NCI-H510A treated with DMSO at 0.1 percent for 48 hours (cell line): ENCODE measurements around the gene MACROD1.

Experiments
- DNase-seq: peaks from one replicate; lab custom pipeline; 2025; lab: John Stamatoyannopoulos, UW

MACROD1 gene

GRCh38 chr11:64074239-64074638, 91.7 kb downstream of the MACROD1 start:
- no peak for DNase-seq

DNA sequence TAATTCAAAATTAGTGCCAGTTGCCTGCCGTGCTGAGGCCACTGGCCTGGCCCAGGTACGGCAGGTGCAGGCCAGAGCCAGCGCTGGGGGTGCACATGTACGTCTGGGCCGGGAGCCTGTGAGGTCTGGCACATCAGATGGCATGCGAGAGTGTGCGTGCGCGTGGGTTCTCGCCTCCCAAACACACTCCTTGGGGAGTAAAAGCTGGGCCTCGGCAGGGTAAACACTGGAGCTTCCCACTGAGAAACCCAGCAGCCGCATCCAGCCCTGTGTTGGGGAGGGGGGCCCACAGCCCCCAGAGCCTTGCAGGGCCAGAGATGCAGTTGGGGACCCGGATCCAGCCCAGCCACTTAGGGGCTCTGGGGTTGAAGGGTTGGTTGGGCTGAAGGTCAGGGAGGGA, 92.4 kb downstream of the MACROD1 start:
- DNase-seq, result no peak

DNA sequence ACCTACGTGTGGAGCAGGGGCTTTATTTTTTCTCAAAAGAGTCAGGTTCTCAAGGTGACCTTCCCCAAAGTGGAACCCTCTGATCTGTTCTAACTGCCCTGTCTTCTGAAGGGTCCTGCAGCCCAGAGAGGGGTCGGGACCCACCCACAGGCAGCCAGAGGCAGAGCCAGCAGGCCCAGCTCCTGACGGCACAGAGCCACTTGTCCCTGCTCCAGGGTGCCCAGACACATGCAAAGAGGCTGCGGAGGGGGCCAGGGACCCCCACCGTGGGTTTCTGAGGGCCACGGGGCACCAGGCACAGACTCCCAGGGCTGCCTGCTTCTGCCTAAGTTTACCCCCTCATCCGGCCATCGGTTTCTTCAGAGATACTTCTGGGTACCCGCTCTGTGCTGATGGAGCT, 93.0 kb downstream of the MACROD1 start:
- DNase-seq, result no peak

DNA sequence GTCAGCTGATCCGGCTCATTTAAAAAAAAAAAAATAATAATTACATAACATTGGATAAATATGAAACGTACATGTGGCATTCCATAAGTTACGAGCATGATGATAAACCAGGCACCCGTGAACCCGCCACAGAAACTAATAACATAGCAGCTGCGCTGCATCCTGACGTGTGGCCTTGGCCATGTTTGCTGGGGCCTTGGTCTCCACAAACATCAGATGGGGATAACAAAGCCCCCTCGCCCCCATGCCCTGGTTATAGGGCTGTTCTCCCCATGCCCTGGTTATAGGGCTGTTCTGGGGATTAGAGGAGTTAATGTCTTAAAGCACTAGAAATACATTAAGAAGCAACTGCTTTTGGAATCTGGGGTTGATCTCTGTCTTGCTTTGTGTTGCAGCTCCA, 93.5 kb downstream of the MACROD1 start:
- DNase-seq, result no peak

- no peak for DNase-seq
Observed at GRCh38 chr11:64071849-64072248, 94.1 kb downstream of the MACROD1 start.

DNA sequence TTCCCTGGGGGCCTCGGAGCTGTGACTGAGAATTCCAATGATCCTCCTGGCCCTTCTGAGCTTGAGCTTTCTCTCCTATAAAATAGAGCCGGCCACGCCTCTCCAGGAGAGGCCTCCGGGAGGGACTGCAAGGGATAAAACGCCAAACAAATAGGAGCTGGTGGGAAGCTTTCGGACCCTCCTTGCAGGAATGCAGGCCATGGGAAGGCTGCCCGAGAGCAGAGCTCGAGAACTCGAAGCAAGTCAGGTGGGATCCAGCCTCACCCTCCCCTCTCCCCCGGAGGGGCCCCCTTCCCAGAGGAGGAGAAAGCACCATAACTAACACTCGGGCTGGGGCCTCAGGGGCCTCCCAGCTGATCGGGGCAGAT, 95.6 kb downstream of the MACROD1 start:
- no peak for DNase-seq

- DNase-seq, result no peak
Observed at GRCh38 chr11:64069401-64070313, 96.3 kb downstream of the MACROD1 start.

DNA sequence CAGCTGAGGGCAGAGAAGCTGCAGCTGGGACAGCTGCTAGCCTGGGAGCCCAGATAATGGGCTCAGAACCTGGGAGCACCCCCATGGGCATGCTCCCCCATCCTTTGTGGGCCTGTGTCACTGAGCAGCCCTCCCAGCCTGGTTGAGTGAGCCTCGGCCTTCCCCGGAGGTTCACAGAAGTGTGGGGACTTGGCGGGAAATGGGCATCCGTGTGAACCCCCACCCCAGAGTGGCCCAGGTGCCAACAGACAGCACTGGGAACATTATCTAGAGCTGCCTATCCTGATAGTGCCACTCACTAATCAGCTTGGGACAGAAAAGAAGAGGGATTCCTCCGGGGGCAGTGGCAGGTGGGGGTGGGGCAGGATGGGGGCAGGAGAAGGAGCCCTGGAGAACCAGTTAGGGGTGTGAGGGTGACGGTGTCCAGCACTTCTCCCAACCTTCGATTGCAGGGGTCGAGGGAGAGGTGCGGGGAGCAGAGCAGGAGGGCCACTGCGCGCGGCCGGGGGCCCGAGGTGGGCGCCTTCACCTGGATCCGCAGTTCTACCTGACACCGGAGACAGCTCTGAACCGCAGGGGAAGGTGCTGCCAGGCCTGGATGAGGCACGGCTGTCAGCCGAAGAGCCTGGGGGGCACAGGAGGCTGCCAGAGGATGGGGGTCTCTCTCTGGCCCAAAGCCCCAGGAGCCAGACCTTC, 97.1 kb downstream of the MACROD1 start:
- no peak for DNase-seq

DNA sequence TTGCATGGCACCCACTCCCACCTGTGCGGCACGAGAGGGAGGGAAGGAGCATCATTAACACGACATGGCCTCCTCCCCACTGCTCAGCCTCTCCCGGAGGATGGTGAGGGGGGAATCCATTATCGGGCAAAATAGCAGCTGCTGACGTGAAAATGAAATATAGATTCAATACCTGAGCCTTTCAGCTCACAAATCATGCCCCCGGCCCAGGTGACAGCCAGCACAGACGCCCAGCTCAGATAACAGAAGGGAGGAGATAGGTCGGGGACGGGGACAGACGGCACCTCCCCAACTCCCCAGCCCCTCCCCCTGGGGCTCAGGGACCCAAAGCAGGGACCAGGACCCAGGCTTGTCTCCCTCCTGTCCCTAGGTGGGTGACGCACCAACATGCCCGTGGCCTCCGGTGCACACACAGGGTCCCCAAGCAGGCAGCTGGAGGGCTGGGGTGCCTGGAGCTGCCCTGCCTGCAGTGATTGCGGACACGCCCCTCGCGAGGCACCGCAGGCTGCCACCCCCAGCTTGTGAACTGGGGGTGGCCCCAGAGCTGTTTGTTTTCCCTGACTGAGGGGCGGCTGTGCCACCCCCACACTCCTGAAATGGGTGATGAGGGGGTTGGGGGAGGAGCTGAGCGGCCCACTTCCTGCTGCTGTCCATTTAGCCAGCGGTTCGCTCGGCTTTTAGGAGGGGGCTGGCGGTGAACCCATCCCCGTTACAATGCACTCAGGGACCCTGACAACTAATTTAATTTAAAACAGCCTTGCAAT, 98.5 kb downstream of the MACROD1 start:
- DNase-seq, result no peak

- DNase-seq, result no peak
Observed at GRCh38 chr11:64065712-64066111, 100.2 kb downstream of the MACROD1 start.

- DNase-seq, result no peak
Observed at GRCh38 chr11:64065141-64065465, 100.8 kb downstream of the MACROD1 start.

DNA sequence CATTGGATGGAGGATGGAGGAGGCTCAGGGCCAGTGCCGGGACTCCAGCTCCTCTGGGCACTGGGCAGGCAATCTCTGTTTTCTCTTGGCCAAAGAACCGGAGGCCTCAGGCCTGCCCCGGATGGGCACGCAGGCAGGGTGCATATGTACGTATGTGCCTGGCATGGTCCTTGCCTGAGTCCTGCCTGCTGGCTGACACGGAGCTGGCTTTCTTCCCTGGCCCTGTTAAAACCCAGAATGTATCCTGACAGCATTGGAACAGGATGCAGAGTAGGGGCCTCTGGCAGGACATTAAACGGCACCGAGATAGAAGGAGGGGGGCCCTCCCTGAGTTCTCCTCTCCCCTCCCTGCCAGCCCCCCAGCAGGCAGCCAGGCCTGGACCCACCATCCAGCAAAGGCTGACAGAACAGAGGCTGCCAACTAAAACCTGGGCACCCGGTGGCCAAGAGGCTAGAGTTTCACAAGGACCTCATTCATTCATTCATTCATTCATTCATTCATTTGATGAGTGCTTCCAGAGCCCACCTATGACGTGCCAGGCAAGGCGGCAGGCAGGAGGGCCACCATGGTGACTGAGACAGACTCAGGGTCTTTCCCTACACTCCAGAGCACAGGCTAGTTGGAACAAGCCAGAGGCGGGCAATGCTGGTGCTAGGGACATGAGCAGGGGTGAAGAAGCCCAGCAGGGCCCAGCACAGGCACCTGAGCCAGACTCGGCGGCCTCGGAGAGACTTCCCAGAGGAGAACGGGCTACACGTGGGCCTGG, 101.4 kb downstream of the MACROD1 start:
- DNase-seq, result no peak

DNA sequence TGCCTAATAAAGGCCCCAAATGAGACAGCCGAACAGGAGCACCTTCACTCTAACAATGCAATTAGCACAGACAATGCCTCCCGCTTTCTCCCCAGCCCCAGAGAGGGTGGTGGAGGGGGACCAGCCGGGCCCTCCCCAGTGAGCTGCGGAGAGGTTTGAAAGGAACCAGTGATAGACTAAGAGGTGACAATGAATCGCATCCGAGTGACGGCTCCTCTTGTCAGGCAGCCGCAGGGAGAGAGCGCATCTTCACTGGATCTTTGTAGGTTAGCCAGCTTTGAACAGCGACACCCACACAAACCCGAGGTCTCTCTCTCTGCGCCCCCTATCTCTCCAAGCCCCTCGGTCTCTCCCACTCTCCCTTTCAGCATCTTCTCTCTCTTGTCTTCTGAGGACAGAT, 102.1 kb downstream of the MACROD1 start:
- DNase-seq, result no peak

DNA sequence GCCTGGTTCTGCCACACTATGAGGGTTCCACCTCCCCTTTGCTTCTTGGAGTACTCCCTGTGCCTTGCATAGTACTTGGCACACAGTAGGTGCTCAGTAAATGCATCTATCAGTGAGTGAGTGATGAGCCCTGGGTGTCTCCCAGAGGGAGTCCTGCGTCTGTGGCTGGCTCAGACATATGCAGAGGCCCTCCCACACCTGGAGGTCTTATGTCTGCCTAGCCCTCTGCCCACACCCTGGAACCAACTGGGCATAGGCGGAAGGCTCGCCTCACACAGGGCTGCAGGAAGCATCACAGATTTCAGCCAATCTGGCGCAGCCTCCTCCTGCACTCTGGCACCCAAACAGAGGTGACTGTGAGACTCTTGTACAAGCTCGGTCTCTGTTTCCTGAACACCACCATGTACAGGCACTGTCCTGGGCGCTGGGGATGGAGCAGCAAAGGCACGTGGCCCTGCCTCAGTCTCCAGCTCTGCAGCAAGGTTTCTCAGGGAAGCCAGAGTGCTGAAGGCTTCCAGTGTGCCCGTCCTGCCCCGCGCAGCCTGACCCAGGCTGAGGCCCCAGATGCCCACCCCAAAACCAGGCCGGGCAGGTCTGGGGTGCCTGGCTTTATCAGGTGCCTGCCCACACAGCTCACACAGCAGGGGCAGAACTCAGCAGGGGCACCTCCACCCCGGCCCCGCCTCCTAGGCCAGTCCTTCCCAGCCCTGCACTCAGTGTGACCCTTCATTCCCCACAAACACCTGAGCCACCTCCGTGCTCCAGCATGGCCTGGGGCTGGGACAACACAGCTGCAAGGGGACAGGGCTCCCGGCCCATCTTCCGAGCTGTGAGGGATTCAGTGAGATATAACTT, 103.5 kb downstream of the MACROD1 start:
- DNase-seq, result no peak

GRCh38 chr11:64060861-64061444, 105.0 kb downstream of the MACROD1 start:
- DNase-seq, result peak; percentile 40

GRCh38 chr11:64060263-64060860, 105.6 kb downstream of the MACROD1 start:
- DNase-seq, result no peak

GRCh38 chr11:64059339-64060140, 106.4 kb downstream of the MACROD1 start:
- DNase-seq, result no peak

DNA sequence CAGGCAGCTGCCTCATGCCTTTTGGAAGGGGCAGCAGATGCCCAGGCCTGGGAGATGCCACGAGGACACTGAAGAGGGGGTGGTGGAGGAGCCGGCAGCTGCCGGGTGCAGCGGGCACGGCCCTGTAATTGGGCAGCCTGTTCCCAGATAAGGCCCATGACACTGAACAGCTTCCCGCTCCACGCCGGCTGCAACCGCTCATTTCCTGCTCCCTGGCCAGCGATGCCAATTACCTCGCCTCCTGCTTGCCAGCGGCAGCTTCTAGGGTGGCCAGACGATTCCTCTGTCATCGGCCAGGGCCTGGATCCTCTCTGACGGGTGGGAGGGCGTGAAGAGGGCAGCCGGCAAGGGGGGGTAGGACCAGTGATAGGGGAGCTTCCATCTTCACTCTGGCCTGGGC, 107.4 kb downstream of the MACROD1 start:
- no peak for DNase-seq

- DNase-seq, result no peak
Observed at GRCh38 chr11:64057890-64058289, 108.0 kb downstream of the MACROD1 start.
